HepG2 (cell line): ENCODE results near the gene CCDC8.

ENCODE experiments used
- IKZF1 ChIP-seq: fragments of 450-650 bp; IDR thresholded peaks from 2 replicates; pipeline ENCODE4 v1.7.1; 2016
- RFX5 ChIP-seq: IDR thresholded peaks from 2 replicates; pipeline ENCODE4 v1.6.1; 2011; ENCODE audit warnings: low read depth, low read length, improper control_type of control experiment
- TF ChIP-seq, protein P1 (sequence below): sonication (generic); formaldehyde crosslinking; IDR thresholded peaks from 2 replicates; pipeline ENCODE4 v1.4.0; 2020; ENCODE audit warnings: missing genetic modification reagents

- TF ChIP-seq, protein P1, sequence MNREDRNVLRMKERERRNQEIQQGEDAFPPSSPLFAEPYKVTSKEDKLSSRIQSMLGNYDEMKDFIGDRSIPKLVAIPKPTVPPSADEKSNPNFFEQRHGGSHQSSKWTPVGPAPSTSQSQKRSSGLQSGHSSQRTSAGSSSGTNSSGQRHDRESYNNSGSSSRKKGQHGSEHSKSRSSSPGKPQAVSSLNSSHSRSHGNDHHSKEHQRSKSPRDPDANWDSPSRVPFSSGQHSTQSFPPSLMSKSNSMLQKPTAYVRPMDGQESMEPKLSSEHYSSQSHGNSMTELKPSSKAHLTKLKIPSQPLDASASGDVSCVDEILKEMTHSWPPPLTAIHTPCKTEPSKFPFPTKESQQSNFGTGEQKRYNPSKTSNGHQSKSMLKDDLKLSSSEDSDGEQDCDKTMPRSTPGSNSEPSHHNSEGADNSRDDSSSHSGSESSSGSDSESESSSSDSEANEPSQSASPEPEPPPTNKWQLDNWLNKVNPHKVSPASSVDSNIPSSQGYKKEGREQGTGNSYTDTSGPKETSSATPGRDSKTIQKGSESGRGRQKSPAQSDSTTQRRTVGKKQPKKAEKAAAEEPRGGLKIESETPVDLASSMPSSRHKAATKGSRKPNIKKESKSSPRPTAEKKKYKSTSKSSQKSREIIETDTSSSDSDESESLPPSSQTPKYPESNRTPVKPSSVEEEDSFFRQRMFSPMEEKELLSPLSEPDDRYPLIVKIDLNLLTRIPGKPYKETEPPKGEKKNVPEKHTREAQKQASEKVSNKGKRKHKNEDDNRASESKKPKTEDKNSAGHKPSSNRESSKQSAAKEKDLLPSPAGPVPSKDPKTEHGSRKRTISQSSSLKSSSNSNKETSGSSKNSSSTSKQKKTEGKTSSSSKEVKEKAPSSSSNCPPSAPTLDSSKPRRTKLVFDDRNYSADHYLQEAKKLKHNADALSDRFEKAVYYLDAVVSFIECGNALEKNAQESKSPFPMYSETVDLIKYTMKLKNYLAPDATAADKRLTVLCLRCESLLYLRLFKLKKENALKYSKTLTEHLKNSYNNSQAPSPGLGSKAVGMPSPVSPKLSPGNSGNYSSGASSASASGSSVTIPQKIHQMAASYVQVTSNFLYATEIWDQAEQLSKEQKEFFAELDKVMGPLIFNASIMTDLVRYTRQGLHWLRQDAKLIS = no peak
- TF ChIP-seq RFX5 (no peak), IKZF1 (no peak)
These were observed 43.5 kb downstream of the CCDC8 start for GRCh38 chr19:46369817-46370216.
